Adrenal gland (tissue), 12 donors: ENCODE measurements around the gene CACNA1H. TPM values are rescaled to one million over a fixed set of nuclear protein-coding genes. Genes with fewer than 3 reads are reported as not detected.

ENCODE experiments used
- DNase-seq, 7 donors: peaks; one replicate each; pipeline ENCODE4 v3.0.0-alpha.2; 2019 to 2020
- H3K27ac ChIP-seq, 5 donors: fragments of 200-600 bp; sonication (generic) in 4 of 5; 1 replicate in 3 of 5; 2 replicates in 2 of 5; pipeline versions ENCODE4 v1.5.1 to v1.8.0; 2016 to 2020; ENCODE audit warnings: mild to moderate bottlenecking in 1 of 5
- H3K27me3 ChIP-seq: fragments of 200-600 bp; 2 replicates; pipeline ENCODE4 v1.8.0; 2021
- H3K36me3 ChIP-seq, 2 donors: fragments of 200-600 bp; replicated peaks in 1 of 2; 1 replicate in 1 of 2; 2 replicates in 1 of 2; pipeline versions ENCODE4 v1.5.1 to v1.8.0; 2018 to 2022
- H3K4me1 ChIP-seq, 2 donors: fragments of 200-600 bp; replicated peaks in 1 of 2; 1 replicate in 1 of 2; 2 replicates in 1 of 2; pipeline versions ENCODE4 v1.5.1 to v1.8.0; 2018 to 2021
- H3K4me3 ChIP-seq, 4 donors: fragments of 200-600 bp; sonication (generic) in 3 of 4; one replicate each; pipeline ENCODE4 v1.5.1; 2016 to 2018
- H3K9me3 ChIP-seq, 3 donors: fragments of 200-600 bp; sonication (generic) in 1 of 3; replicated peaks in 1 of 3; 1 replicate in 2 of 3; 2 replicates in 1 of 3; pipeline versions ENCODE4 v1.5.1 to v1.8.0; 2016 to 2021
- CTCF ChIP-seq, 6 experiments: fragments of 450-650 bp in 4 of 6; fragments of 200-600 bp in 2 of 6; sonication (generic) in 1 of 6; IDR thresholded peaks; 1 replicate in 5 of 6; 2 replicates in 1 of 6; pipeline versions ENCODE4 v1.5.1 to v1.8.0; 2016 to 2021; ENCODE audit warnings: antibody characterized with exemption in 6 of 6, mild to moderate bottlenecking in 2 of 6, moderate library complexity in 1 of 6
- POLR2A ChIP-seq, 2 donors: fragments of 450-650 bp; IDR thresholded peaks; one replicate each; pipeline ENCODE4 v1.6.1; 2017; ENCODE audit warnings: antibody characterized with exemption in 2 of 2, mild to moderate bottlenecking in 2 of 2, moderate library complexity in 1 of 2
- WGBS, 4 donors: extraction: QIAGEN DNeasy Blood & Tissue Kit in 2 of 4; methylation state at CpG; one replicate each; pipeline versions ENCODE4 v1.1.5 to v1.1.7; 2013 to 2017; 5-methylcytosine and 5-hydroxymethylcytosine counted together
- intact Hi-C, 2 donors: fragments of 100-400 bp; cut with DNase I; formaldehyde crosslinking; loops; one replicate each; pipeline versions ENCODE4 v1.14.1 to v1.15.0; 2022 to 2023
- polyA plus RNA-seq, 3 donors: library from polyadenylated mRNA; stranded (reverse); fragments of 200-250 nt in 2 of 3; fragments of 350-450 nt in 1 of 3; fragmentation: Illumina TruSeq in 1 of 3; extraction: RNeasy Lipid Tissue Mini Kit (QIAGEN cat#74804) in 1 of 3; gene quantifications; one replicate each; pipeline ENCODE4 v1.2.3, GENCODE V29; 2013 to 2014
- total RNA-seq, 9 donors: library from RNA; depleted of rRNA in 4 of 9; stranded (reverse); fragments of >200 nt in 4 of 9; fragments of 120-200 nt in 1 of 9; fragmentation: NEBNext Ultra II Directional in 1 of 9; extraction: Animal tissue kit (Norgen Biotek cat#: 25700) in 1 of 9; gene quantifications; one replicate each; pipeline versions ENCODE4 v1.1.0 to v1.2.4, GENCODE V29; 2013 to 2023
- donor health status: healthy with polysubstance abuse.
- donor health status: Bipolar disorder and iron deficiency.
- donor health status: DM: yes; HTN: yes; CAD: no.
- donor health status: DM: no; HTN: no; CAD: no.
- donor health status: DM: no; HTN: no; CAD: no.
- donor health status: DM: yes; HTN: yes; CAD: no.

Gene CACNA1H
- total and polyA plus RNA-seq, 12 donors: 14.0 to 121 (median 34.9) TPM

GRCh38 chr16:1167276-1168107 lies 14.6 kb downstream of the CACNA1H start:
- no peak overlapping the region for H3K27ac ChIP-seq
- DNase-seq: peak in 1 of 7 donors; percentile 78
- H3K36me3 ChIP-seq: no peaks in the 10 kb centered on the region
- TF ChIP-seq CTCF (IDR thresholded peaks at IDR 0.05) (no peak), POLR2A (IDR thresholded peaks at IDR 0.05) (no peak)
- H3K4me1 ChIP-seq: peaks cover 0 to 6% of the 10 kb centered on the region in 2 donors
- intact Hi-C loops: no loop called here
- H3K9me3 ChIP-seq: no peaks in the 10 kb centered on the region
- no peaks in the 10 kb centered on the region for H3K27me3 ChIP-seq
- H3K4me3 ChIP-seq: no peak overlapping the region
- WGBS, 4 donors: 80 to 85% (median 82%) methylated on average over 41 to 52 of the region's 52 CpGs

DNA sequence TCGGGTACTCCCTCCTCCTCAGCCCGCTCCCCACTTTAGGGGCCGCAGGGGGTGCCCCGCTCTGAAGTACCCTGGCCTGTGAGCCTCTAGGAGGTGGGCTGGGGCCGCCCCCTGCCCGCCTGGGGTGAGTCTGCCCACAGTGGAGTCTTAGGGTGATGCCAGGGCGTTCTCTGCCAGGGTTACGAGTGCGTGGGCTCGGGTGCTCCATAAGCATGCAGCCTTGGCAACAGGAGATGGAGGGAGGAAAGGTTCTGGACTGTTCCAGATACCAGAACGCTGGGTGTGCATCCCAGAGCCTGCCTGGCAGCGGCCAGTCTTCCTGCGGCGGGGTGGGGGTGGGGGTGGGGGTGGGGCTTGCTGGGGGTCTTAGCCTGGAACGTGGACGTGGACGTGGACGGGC lies 15.9 kb downstream of the CACNA1H start:
- WGBS, 4 donors: 80 to 92% (median 85%) methylated on average over 5 to 18 of the region's 18 CpGs
- Histone ChIP-seq H3K36me3 (no peaks in the 10 kb centered on the region), H3K27ac (no peak overlapping the region), H3K27me3 (no peaks in the 10 kb centered on the region), H3K4me1 (peaks cover 0 to 2% of the 10 kb centered on the region in 2 donors), H3K4me3 (no peak overlapping the region), H3K9me3 (no peaks in the 10 kb centered on the region)
- no peak for DNase-seq
- intact Hi-C loops: no loop called here
- no peak for TF ChIP-seq POLR2A (IDR thresholded peaks at IDR 0.05)
- no peak for TF ChIP-seq CTCF (IDR thresholded peaks at IDR 0.05)

DNA sequence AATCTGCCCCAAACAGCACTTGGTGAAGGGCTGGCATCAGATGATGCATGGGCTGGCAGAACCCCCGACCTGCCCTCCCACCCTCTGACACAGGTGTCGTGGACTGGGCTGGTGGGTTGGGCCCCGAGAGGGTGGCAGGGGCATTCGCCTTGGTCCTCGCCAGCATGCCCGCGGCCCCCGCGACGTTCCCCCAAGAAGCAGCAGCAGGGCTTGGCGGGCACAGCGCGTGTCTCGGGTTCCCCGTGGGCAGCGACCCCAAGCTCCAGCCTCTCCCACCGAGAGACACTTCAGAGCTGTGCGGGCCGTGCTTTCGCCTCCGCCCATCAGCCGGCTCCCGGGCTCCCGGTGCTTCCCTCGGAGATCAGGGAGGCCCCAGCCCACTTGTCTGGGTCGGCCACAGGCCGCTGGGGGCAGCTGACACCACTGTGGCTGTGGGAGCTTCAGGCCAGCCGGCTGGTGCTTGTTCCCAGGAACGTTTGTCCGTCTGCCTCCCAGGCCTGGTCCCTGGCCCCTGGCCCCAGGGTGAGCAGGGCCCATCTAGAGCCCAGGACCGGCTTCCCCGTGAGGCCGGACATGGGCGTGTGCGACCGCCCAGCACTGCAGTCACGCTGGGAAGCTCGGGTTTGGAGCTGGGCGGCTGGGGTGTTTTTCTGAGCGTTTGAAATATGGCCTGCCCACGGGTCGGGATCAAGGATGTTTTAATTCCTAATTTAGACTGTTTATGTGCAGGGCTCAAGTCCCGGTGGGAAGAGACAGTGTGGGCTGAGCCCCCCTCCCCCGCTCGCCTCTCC lies 16.6 kb downstream of the CACNA1H start:
- Histone ChIP-seq H3K27ac (no peak overlapping the region), H3K4me3 (no peak overlapping the region), H3K36me3 (no peaks in the 10 kb centered on the region), H3K4me1 (peaks cover 6 to 9% of the 10 kb centered on the region in 2 donors), H3K9me3 (no peaks in the 10 kb centered on the region), H3K27me3 (no peaks in the 10 kb centered on the region)
- no peak for DNase-seq
- intact Hi-C loops: no loop called here
- TF ChIP-seq POLR2A (IDR thresholded peaks at IDR 0.05) (no peak), CTCF (IDR thresholded peaks at IDR 0.05) (no peak)
- 68 to 76% (median 72%) methylated on average over 15 to 45 of the region's 45 CpGs for WGBS, 4 donors

- DNase-seq: no peak
- WGBS, 4 donors: 63 to 71% (median 69%) methylated on average over 4 to 13 of the region's 13 CpGs
Observed at GRCh38 chr16:1170076-1170418, 17.1 kb downstream of the CACNA1H start.

More at GRCh38 chr16:1170076-1170418, 17.1 kb downstream of the CACNA1H start:
- intact Hi-C loops: no loop called here
- Histone ChIP-seq H3K27ac (no peak overlapping the region), H3K4me1 (peaks cover 9% of the 10 kb centered on the region in 2 donors), H3K9me3 (no peaks in the 10 kb centered on the region), H3K4me3 (no peak overlapping the region), H3K36me3 (no peaks in the 10 kb centered on the region), H3K27me3 (no peaks in the 10 kb centered on the region)
- TF ChIP-seq CTCF (IDR thresholded peaks at IDR 0.05) (no peak), POLR2A (IDR thresholded peaks at IDR 0.05) (no peak)
